Glutamatergic neuron (in vitro differentiated cells): ENCODE data around the gene KIAA1671. TPM values are rescaled to one million over a fixed set of nuclear protein-coding genes. Genes with fewer than 3 reads are reported as not detected.

Source experiments
- DNase-seq: peaks from one replicate; pipeline ENCODE4 v3.0.0; 2022
- H3K27ac Mint-ChIP-seq: one replicate; pipeline ENCODE4 v1.8.0; 2020; ENCODE audit warnings: mild to moderate bottlenecking, mixed read lengths, inconsistent platforms; ENCODE audit not compliant: unreplicated experiment
- H3K27me3 Mint-ChIP-seq: one replicate; pipeline ENCODE4 v1.8.0; 2020; ENCODE audit warnings: mild to moderate bottlenecking, moderate library complexity, mixed read lengths, inconsistent platforms; ENCODE audit not compliant: unreplicated experiment
- H3K36me3 Mint-ChIP-seq: one replicate; pipeline ENCODE4 v1.8.0; 2020; ENCODE audit warnings: mild to moderate bottlenecking, mixed read lengths, inconsistent platforms; ENCODE audit not compliant: unreplicated experiment
- H3K4me1 Mint-ChIP-seq: one replicate; pipeline ENCODE4 v1.8.0; 2020; ENCODE audit warnings: mild to moderate bottlenecking, low read depth, mixed read lengths, inconsistent platforms; ENCODE audit not compliant: unreplicated experiment
- H3K4me3 Mint-ChIP-seq: one replicate; pipeline ENCODE4 v1.8.0; 2020; ENCODE audit warnings: mild to moderate bottlenecking, mixed read lengths, inconsistent platforms; ENCODE audit not compliant: unreplicated experiment
- H3K9me3 Mint-ChIP-seq: one replicate; pipeline ENCODE4 v1.8.0; 2020; ENCODE audit warnings: mild to moderate bottlenecking, moderate library complexity, mixed read lengths, inconsistent platforms; ENCODE audit not compliant: unreplicated experiment
- total RNA-seq: library from RNA; stranded (reverse); fragmentation: NEBNext Ultra II Directional; extraction: Animal tissue kit (Norgen Biotek cat#: 25700); gene quantifications from one replicate; pipeline ENCODE4 v1.2.1, GENCODE V29; 2021; ENCODE audit not compliant: unreplicated experiment
- TF ChIP-seq, protein P1 (sequence below): fragments of 200-600 bp; sonication (generic); IDR thresholded peaks from one replicate; pipeline ENCODE4 v1.5.0; 2021; ENCODE audit not compliant: partially characterized antibody, unreplicated experiment

KIAA1671 gene
- total RNA-seq, 1 donor from 2014 or later, result 15.3 TPM

DNA sequence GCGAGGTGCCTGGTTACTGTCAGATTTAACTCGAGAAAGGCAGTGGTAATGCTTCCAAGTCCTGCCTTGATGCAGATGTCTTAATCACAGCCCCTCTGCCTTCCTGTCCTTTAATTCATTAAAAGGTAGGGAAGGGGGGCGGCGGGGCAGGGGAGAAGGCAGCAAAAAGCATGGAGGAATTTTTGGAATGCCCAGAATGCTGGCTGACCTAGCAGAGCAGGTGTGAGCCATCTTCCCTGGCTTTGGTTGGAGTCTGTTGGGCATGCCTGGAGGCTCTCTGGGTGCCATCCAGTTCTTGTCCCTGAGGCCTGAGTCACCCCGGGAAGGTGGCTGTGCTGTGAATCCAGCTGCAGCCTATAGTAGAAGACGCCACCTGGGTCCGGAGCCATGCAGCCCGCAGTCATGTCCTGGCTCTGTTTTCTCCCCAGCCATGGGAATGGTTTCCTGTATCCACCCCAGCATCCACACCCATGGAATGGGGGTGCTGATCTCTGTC, 15.6 kb downstream of the KIAA1671 start:
- DNase-seq, result no peak
- TF ChIP-seq, protein P1, sequence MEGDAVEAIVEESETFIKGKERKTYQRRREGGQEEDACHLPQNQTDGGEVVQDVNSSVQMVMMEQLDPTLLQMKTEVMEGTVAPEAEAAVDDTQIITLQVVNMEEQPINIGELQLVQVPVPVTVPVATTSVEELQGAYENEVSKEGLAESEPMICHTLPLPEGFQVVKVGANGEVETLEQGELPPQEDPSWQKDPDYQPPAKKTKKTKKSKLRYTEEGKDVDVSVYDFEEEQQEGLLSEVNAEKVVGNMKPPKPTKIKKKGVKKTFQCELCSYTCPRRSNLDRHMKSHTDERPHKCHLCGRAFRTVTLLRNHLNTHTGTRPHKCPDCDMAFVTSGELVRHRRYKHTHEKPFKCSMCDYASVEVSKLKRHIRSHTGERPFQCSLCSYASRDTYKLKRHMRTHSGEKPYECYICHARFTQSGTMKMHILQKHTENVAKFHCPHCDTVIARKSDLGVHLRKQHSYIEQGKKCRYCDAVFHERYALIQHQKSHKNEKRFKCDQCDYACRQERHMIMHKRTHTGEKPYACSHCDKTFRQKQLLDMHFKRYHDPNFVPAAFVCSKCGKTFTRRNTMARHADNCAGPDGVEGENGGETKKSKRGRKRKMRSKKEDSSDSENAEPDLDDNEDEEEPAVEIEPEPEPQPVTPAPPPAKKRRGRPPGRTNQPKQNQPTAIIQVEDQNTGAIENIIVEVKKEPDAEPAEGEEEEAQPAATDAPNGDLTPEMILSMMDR, result no peak
- Mint-ChIP-seq H3K4me3 (no peak overlapping the region), H3K36me3 (no peaks in the 10 kb centered on the region), H3K27me3 (no peaks in the 10 kb centered on the region), H3K9me3 (no peaks in the 10 kb centered on the region), H3K4me1 (peaks cover 1% of the 10 kb centered on the region), H3K27ac (no peak overlapping the region)

DNA sequence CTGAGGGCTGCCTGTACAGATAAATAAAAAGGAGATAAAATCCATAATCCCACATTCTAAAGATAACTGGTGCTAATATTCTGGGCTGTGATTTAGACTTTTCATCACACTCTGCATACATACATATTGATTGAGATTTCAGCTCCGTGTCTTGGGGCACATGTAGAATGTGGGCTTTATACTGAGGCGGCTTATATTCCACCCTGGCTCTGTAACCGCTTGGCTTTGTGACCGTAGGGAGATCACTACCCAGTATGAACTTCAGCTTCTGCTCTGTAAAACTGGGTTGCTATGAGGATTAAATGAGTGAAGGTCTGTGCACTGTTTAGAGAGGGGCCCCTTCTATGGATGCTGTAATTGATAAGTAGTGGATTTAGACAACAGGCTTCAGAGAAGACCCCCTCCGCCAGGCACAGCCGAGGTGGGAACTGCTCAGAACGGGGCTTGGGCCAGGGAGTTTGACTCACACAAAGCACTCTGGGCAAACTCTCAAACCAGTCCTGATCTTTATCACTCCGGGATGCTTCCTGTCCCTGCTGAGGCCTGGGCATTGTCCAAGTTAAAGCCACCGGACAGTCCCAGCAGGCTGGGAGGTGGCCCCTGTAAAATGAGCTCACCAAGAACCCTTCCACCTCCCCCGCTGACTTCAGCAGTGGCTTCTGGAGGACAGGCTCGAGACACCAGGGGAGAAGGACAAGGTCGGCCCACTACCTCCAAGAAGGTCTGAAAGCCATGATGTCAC, 17.2 kb downstream of the KIAA1671 start:
- DNase-seq, result no peak
- TF ChIP-seq, protein P1, result no peak
- Mint-ChIP-seq H3K9me3 (no peaks in the 10 kb centered on the region), H3K27ac (no peak overlapping the region), H3K27me3 (no peaks in the 10 kb centered on the region), H3K4me3 (no peak overlapping the region), H3K4me1 (no peaks in the 10 kb centered on the region), H3K36me3 (no peaks in the 10 kb centered on the region)

DNA sequence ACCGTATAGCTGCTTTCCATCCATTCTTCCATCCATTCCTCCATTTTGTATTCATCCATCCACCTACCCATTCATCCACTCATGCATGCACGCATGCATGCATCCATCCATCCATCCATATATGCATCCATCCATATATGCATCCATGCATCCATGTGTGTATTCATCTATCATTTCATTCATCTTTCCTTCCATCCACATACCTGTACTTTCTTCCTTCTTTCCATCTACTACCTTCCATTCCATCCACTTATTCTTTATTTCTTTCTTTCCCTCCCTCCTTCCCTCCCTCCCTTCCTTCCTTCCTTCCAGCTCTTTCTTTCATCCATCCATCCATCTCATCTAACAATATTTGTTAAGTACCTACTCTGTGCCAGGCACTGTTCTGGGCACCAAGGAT, 19.9 kb downstream of the KIAA1671 start:
- no peak for DNase-seq

DNA sequence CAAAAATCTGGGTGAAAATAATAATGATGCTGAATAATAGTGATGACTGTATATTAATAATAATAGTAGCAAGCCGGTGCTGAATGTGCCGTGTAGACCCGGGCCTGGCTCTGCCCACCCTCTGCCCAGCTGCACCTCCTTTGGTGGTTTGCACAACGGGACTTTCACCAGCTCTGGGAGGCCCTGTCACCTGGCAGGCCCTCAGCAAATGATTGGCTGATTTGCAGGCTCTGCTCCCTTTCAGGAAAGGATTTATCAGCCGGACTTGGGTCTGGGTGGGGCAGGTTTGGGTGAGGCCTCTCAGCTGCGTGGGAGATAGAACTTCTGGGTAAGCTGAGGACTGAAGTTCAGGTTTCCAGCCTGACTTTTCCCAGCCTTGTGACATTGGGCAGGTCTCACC, 21.4 kb downstream of the KIAA1671 start:
- Mint-ChIP-seq H3K36me3 (no peaks in the 10 kb centered on the region), H3K9me3 (no peaks in the 10 kb centered on the region), H3K4me1 (peaks cover 17% of the 10 kb centered on the region), H3K4me3 (no peak overlapping the region), H3K27ac (no peak overlapping the region), H3K27me3 (no peaks in the 10 kb centered on the region)
- DNase-seq, result no peak
- TF ChIP-seq, protein P1, result no peak

More for the DNA sequence above, 19.9 kb downstream of the KIAA1671 start:
- H3K9me3 Mint-ChIP-seq, result no peaks in the 10 kb centered on the region
- H3K4me3 Mint-ChIP-seq, result no peak overlapping the region
- peaks cover 8% of the 10 kb centered on the region for H3K4me1 Mint-ChIP-seq
- H3K27ac Mint-ChIP-seq, result no peak overlapping the region
- TF ChIP-seq, protein P1, result no peak
- no peaks in the 10 kb centered on the region for H3K36me3 Mint-ChIP-seq
- no peaks in the 10 kb centered on the region for H3K27me3 Mint-ChIP-seq

DNA sequence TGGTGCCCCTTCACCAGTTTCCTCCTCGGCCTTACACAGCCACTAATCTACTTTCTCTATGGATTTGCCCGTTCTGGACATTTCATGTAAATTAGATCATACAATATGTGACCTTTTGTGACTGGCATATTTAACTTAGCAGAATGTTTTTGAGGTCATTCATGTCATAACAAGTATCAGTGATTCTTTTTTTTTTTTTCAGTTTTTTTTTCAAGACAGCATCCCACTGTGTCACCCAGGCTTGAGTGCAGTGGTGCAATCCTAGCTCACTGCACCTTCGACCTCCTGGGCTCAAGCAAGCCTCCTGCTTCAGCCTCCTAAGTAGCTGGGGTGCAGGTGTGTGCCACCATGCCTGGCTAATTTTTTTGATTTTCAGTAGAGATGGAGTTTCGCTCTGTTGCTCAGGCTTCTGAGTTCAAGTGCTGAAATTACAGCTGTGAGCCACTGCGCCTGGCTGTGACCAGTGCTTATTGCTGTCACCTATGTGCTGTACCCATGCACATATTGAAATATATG, 22.7 kb downstream of the KIAA1671 start:
- H3K36me3 Mint-ChIP-seq, result no peaks in the 10 kb centered on the region
- H3K4me3 Mint-ChIP-seq, result no peak overlapping the region
- DNase-seq, result no peak

More for the DNA sequence above, 22.7 kb downstream of the KIAA1671 start:
- TF ChIP-seq, protein P1, result no peak
- Mint-ChIP-seq H3K9me3 (no peaks in the 10 kb centered on the region), H3K27me3 (no peaks in the 10 kb centered on the region), H3K27ac (no peak overlapping the region), H3K4me1 (peaks cover 17% of the 10 kb centered on the region)
